K562 (cell line): ENCODE data around the gene MAMDC2. TPM values are rescaled to one million over a fixed set of nuclear protein-coding genes. Genes with fewer than 3 reads are reported as not detected.

Experiments
- ATAC-seq: fragments of 200-7000 bp; cut with Tn5 transposase; 3 replicates; pipeline ENCODE4 v1.9.1; 2020; ENCODE audit warnings: moderate library complexity
- BruUV-seq: library from RNA; stranded (reverse); fragments of 400-500 nt; replicated peaks from 2 replicates; lab custom pipeline; 2021; lab: Mats Ljungman, UMichigan
- CTCF ChIA-PET: fragments of 300-600 bp; formaldehyde crosslinking; extraction: SDS; loops from one replicate; lab custom pipeline; 2021; ENCODE audit warnings: low intra/inter-chr PET ratio; lab: Yijun Ruan, JAX
- POLR2A ChIA-PET: fragments of 300-600, 350-650 bp; sonication (Branson Sonifier 250); formaldehyde crosslinking; extraction: SDS; loops from one replicate; lab custom pipeline; 2021; ENCODE audit warnings: antibody characterized with exemption, inconsistent platforms; lab: Yijun Ruan, JAX
- DNase-seq, 4 experiments: peaks; one replicate each; pipeline versions ENCODE4 v3.0.0 to v3.0.0-alpha.2; 2011 to 2018; ENCODE audit warnings: low spot score in 3 of 4, mixed read lengths in 3 of 4; ENCODE audit errors: extremely low read depth in 1 of 4
- FAIRE-seq: peaks from 2 replicates; lab custom pipeline; 2011; peaks lifted over from hg19 to GRCh38; lab: Jason Lieb, UNC
- H2AFZ ChIP-seq: 2 replicates; pipeline ENCODE4 v1.6.0; 2011; ENCODE audit warnings: low read depth, low read length, control low read depth, inconsistent platforms
- H3K27ac ChIP-seq: fragments of 200-600 bp; 3 replicates; pipeline ENCODE4 v1.8.0; 2011; ENCODE audit warnings: low read depth, mild to moderate bottlenecking, control low read depth, inconsistent platforms, low read length, moderate library complexity, mixed read lengths; ENCODE audit errors: extremely low read depth
- H3K27me3 ChIP-seq, 2 experiments: fragments of 300-600 bp in 1 of 2; 2 replicates in 1 of 2; 3 replicates in 1 of 2; pipeline versions ENCODE4 v1.6.0 to v1.8.0; 2011; ENCODE audit warnings: inconsistent platforms in 2 of 2, low read length in 2 of 2, mild to moderate bottlenecking in 1 of 2, mixed read lengths in 1 of 2, moderate library complexity in 1 of 2; ENCODE audit not compliant: control insufficient read depth in 2 of 2, insufficient read depth in 2 of 2
- H3K36me3 ChIP-seq: fragments of 300-600 bp; 3 replicates; pipeline ENCODE4 v1.8.0; 2011; ENCODE audit warnings: mild to moderate bottlenecking, low read length, inconsistent platforms; ENCODE audit not compliant: control insufficient read depth, insufficient read depth
- H3K4me1 ChIP-seq, 2 experiments: fragments of 200-600 bp in 1 of 2; replicated peaks in 1 of 2; 2 replicates in 1 of 2; 3 replicates in 1 of 2; pipeline versions ENCODE4 v1.5.1 to v1.8.0; 2011; ENCODE audit warnings: inconsistent platforms in 2 of 2, low read length in 2 of 2, mild to moderate bottlenecking in 1 of 2, mixed read lengths in 1 of 2, moderate library complexity in 1 of 2; ENCODE audit not compliant: control insufficient read depth in 2 of 2, insufficient read depth in 2 of 2
- H3K4me2 ChIP-seq: 2 replicates; pipeline ENCODE4 v1.6.1; 2011; ENCODE audit warnings: low read length, control low read depth, inconsistent platforms, mixed read lengths; ENCODE audit not compliant: insufficient read depth
- H3K4me3 ChIP-seq: fragments of 200-600 bp; sonication (generic), shearing (Covaris generic); 2 replicates; pipeline ENCODE4 v1.5.1; 2016; ENCODE audit warnings: control low read depth, inconsistent platforms
- H3K79me2 ChIP-seq: fragments of 200-600 bp; 3 replicates; pipeline ENCODE4 v1.8.0; 2011; ENCODE audit warnings: low read length, inconsistent platforms; ENCODE audit not compliant: control insufficient read depth, insufficient read depth
- H3K9ac ChIP-seq, 2 experiments: 2 replicates each; pipeline versions ENCODE4 v1.6.0 to v1.6.1; 2011; ENCODE audit warnings: low read depth in 2 of 2, low read length in 2 of 2, control low read depth in 1 of 2, inconsistent platforms in 1 of 2, mild to moderate bottlenecking in 1 of 2, mixed read lengths in 1 of 2; ENCODE audit not compliant: insufficient read depth in 1 of 2
- H3K9me1 ChIP-seq: one replicate; pipeline ENCODE4 v1.6.0; 2011; ENCODE audit warnings: inconsistent platforms, mild to moderate bottlenecking, low read length, moderate library complexity; ENCODE audit not compliant: control insufficient read depth, insufficient read depth
- H3K9me3 ChIP-seq: replicated peaks from 2 replicates; pipeline ENCODE4 v1.5.1; 2011; ENCODE audit warnings: low read depth, low read length, inconsistent platforms; ENCODE audit not compliant: control insufficient read depth, insufficient read depth
- H4K20me1 ChIP-seq: replicated peaks from 2 replicates; pipeline ENCODE4 v1.6.1; 2011; ENCODE audit warnings: low read length, inconsistent platforms, mixed read lengths; ENCODE audit not compliant: control insufficient read depth, insufficient read depth
- CEBPG ChIP-seq, 3 experiments: fragments of 200-800 bp in 1 of 3; sonication (Bioruptor generic) in 1 of 3; sonication (generic) in 1 of 3; formaldehyde crosslinking in 1 of 3; IDR thresholded peaks in 2 of 3; conservative IDR thresholded peaks in 1 of 3; 2 replicates each; pipeline versions ENCODE4 v1.6.1 to v1.8.0; 2016 to 2022; ENCODE audit warnings: missing compliant biosample characterization in 2 of 3, missing genetic modification characterization in 2 of 3, mild to moderate bottlenecking in 1 of 3, missing genetic modification reagents in 1 of 3
- CREB5 ChIP-seq: fragments of 250-450 bp; sonication (Bioruptor Pico); IDR thresholded peaks from 2 replicates; pipeline ENCODE4 v1.5.0; 2020; ENCODE audit warnings: mild to moderate bottlenecking
- CTCF ChIP-seq, 3 experiments: IDR thresholded peaks in 2 of 3; conservative IDR thresholded peaks in 1 of 3; 2 replicates each; pipeline ENCODE4 v1.5.1; 2011 to 2012; ENCODE audit warnings: low read length in 3 of 3, mild to moderate bottlenecking in 3 of 3, control low read depth in 2 of 3, improper control_type of control experiment in 1 of 3, inconsistent platforms in 1 of 3, low read depth in 1 of 3, mixed read lengths in 1 of 3, moderate library complexity in 1 of 3; ENCODE audit not compliant: insufficient read depth in 2 of 3
- FOXM1 ChIP-seq, 2 experiments: fragments of 450-650 bp in 1 of 2; sonication (generic) in 1 of 2; formaldehyde crosslinking in 1 of 2; IDR thresholded peaks; 2 replicates each; pipeline versions ENCODE4 v1.6.1 to v1.9.0; 2017 to 2022; ENCODE audit warnings: low read depth in 2 of 2, mild to moderate bottlenecking in 2 of 2, missing genetic modification reagents in 1 of 2, moderate library complexity in 1 of 2
- MCM7 ChIP-seq, 2 experiments: fragments of 450-650 bp; IDR thresholded peaks; 2 replicates each; pipeline ENCODE4 v1.6.1; 2016 to 2018
- MYC ChIP-seq, 2 experiments: fragments of 250-450 bp in 1 of 2; sonication (Bioruptor Pico) in 1 of 2; IDR thresholded peaks; 2 replicates each; pipeline versions ENCODE4 v1.5.1 to v1.6.1; 2012 to 2021; ENCODE audit warnings: low read depth in 2 of 2, borderline replicate concordance in 1 of 2, improper control_type of control experiment in 1 of 2, low read length in 1 of 2, mild to moderate bottlenecking in 1 of 2, moderate library complexity in 1 of 2
- NCOA2 ChIP-seq, 2 experiments: fragments of 450-650 bp; IDR thresholded peaks; 2 replicates each; pipeline ENCODE4 v1.6.1; 2018; ENCODE audit warnings: mild to moderate bottlenecking in 2 of 2, moderate library complexity in 1 of 2; ENCODE audit not compliant: partially characterized antibody in 2 of 2
- RAD21 ChIP-seq, 2 experiments: fragments of 250-450 bp in 1 of 2; fragments of 450-650 bp in 1 of 2; sonication (Bioruptor Pico) in 1 of 2; formaldehyde crosslinking in 1 of 2; IDR thresholded peaks in 1 of 2; conservative IDR thresholded peaks in 1 of 2; 2 replicates each; pipeline versions ENCODE4 v1.4.0 to v1.8.0; 2020 to 2022; ENCODE audit warnings: mild to moderate bottlenecking in 2 of 2, moderate library complexity in 1 of 2
- SMARCA4 ChIP-seq: fragments of 450-650 bp; IDR thresholded peaks from 2 replicates; pipeline ENCODE4 v1.6.1; 2016
- SMC3 ChIP-seq: conservative IDR thresholded peaks from 2 replicates; pipeline ENCODE4 v1.6.1; 2011; ENCODE audit warnings: low read depth, low read length, improper control_type of control experiment; ENCODE audit not compliant: insufficient read depth
- ZBTB43 ChIP-seq: sonication (generic); formaldehyde crosslinking; IDR thresholded peaks from 2 replicates; pipeline ENCODE4 v1.8.0; 2023; ENCODE audit warnings: mild to moderate bottlenecking, missing genetic modification reagents
- ZNF431 ChIP-seq: sonication (generic); formaldehyde crosslinking; IDR thresholded peaks from 2 replicates; pipeline ENCODE4 v1.8.0; 2022; ENCODE audit warnings: mild to moderate bottlenecking, missing genetic modification reagents
- ZNF551 ChIP-seq: fragments of 250-450 bp; sonication (Bioruptor Pico); IDR thresholded peaks from 2 replicates; pipeline ENCODE4 v1.5.0; 2021; ENCODE audit warnings: mild to moderate bottlenecking, moderate library complexity
- WGBS: fragments of 100-300 bp; shearing (Covaris generic); methylation state at CpG from one replicate; pipeline ENCODE4 v1.1.6; 2016; ENCODE audit warnings: low coverage, mixed read lengths; ENCODE audit not compliant: insufficient coverage; ENCODE audit errors: missing lambda C conversion rate; 5-methylcytosine and 5-hydroxymethylcytosine counted together
- in situ Hi-C: fragments of 300-500 bp; cut with MboI; formaldehyde crosslinking; loops from 4 replicates; pipeline ENCODE4 v1.15.0; 2018; ENCODE audit warnings: inconsistent platforms, mixed read lengths
- intact Hi-C: fragments of 100-400 bp; cut with micrococcal nuclease; formaldehyde crosslinking; loops from 2 replicates; pipeline ENCODE4 v1.14.2; 2022
- polyA plus RNA-seq, 8 experiments: library from polyadenylated mRNA; depleted of rRNA in 4 of 8; stranded (reverse) in 5 of 8; unstranded in 3 of 8; fragments of >200 nt; fragmentation: Nextera tagmentation in 2 of 8; fragmentation: Illumina TruSeq in 1 of 8; extraction: Ambion mirVana in 2 of 8; extraction: Trizol in 1 of 8; gene quantifications; 2 replicates each; pipeline versions ENCODE4 v1.2.1 to v1.2.3, GENCODE V29; 2011 to 2014; ENCODE audit warnings: inconsistent platforms in 1 of 8, missing spikeins in 1 of 8
- total RNA-seq, 7 experiments: library from RNA; depleted of rRNA in 6 of 7; stranded (reverse); fragments of >200 nt in 6 of 7; fragmentation: Illumina TruSeq in 2 of 7; extraction: Trizol in 2 of 7; gene quantifications; 2 replicates each; pipeline versions ENCODE4 v1.2.1 to v1.2.3, GENCODE V29; 2011 to 2021; ENCODE audit warnings: low replicate concordance in 1 of 7

Gene MAMDC2
- total and polyA plus RNA-seq, 9 of the 15 experiments (the other 6 are each of a cell fraction or from before 2014, with no cell fraction given): 0.01 to 0.03 TPM; not detected in 7

- H3K4me1 ChIP-seq: no peaks in the 10 kb centered on the region
- H3K27ac ChIP-seq: no peak overlapping the region
- H3K9ac ChIP-seq: no peak overlapping the region
- in situ Hi-C loops: loop anchor here (10.0 to 25.0 kb wide), 2 partner anchors 136 to 674 kb away; no protein-coding TSS in a partner anchor
- TF ChIP-seq ZBTB43 (CRISPR knock-in tag) (no peak), ZNF431 (CRISPR knock-in tag) (no peak), SMARCA4 (no peak), ZNF551 (CRISPR knock-in tag) (no peak), FOXM1 (IDR thresholded peaks at IDR 0.05; ENCODE audit: low read depth) (no peak), FOXM1 (CRISPR knock-in tag; IDR thresholded peaks at IDR 0.05; ENCODE audit: low read depth) (no peak), NCOA2 (IDR thresholded peaks at IDR 0.05; ENCODE audit: partially characterized antibody in 2 of 2) (no peak), MYC (IDR thresholded peaks at IDR 0.05; ENCODE audit: low read depth, low read length) (no peak), MYC (CRISPR knock-in tag; IDR thresholded peaks at IDR 0.05; ENCODE audit: borderline replicate concordance, low read depth) (no peak), CREB5 (CRISPR knock-in tag) (no peak), CTCF (IDR thresholded peaks at IDR 0.05 in 2 of 3, conservative IDR thresholded peaks at IDR 0.05 in 1 of 3; ENCODE audit: insufficient read depth in 2 of 3, low read depth in 1 of 3, low read length in 3 of 3) (peak; percentile 64 to 80 (median 70)), CEBPG (CRISPR knock-in tag; IDR thresholded peaks at IDR 0.05) (no peak), CEBPG (tag; conservative IDR thresholded peaks at IDR 0.05 in 1 of 2, IDR thresholded peaks at IDR 0.05 in 1 of 2) (no peak), SMC3 (0 out of 2 replicates have a peak, but pooled peaks have one; percentile 7), RAD21 (CRISPR knock-in tag; conservative IDR thresholded peaks at IDR 0.05 in 1 of 2, IDR thresholded peaks at IDR 0.05 in 1 of 2) (peak; percentile 45 to 58), MCM7 (IDR thresholded peaks at IDR 0.05) (no peak)
- intact Hi-C loops: loop anchor here (2.0 kb wide), 1 partner anchor 138 kb away; no protein-coding TSS in a partner anchor
- no peak overlapping the region for H3K4me3 ChIP-seq
- ChIA-PET CTCF (interaction anchor here (0.7 to 1.2 kb wide), 2 partner anchors 139 to 1658 kb away, joined by 3 to 4 read pairs; no protein-coding TSS in a partner anchor), POLR2A (interaction anchor here (0.5 kb wide), 1 partner anchor 25 kb away, joined by 3 read pairs; no protein-coding TSS in a partner anchor)
- no peak overlapping the region for H3K4me2 ChIP-seq
- peak; percentile 85 for ATAC-seq
- BruUV-seq: no TSS peak
- no peaks in the 10 kb centered on the region for H3K9me3 ChIP-seq
- peak; percentile 65 for FAIRE-seq
- peak; percentile 41 to 65 (median 60) for DNase-seq
- H4K20me1 ChIP-seq: no peaks in the 10 kb centered on the region
- H2AFZ ChIP-seq: no peak overlapping the region
- H3K79me2 ChIP-seq: no peaks in the 10 kb centered on the region
- 0% methylated on average over 2 of the region's 4 CpGs for WGBS
- no peaks in the 10 kb centered on the region for H3K9me1 ChIP-seq
- no peaks in the 10 kb centered on the region for H3K36me3 ChIP-seq
- H3K27me3 ChIP-seq: no peaks in the 10 kb centered on the region
These were observed 67.5 kb downstream of the MAMDC2 start for GRCh38 chr9:70111042-70111602.
